ENCODE measurements around the gene SYTL3.
"Not testable (repeated sequence)": the region's sequence is repeated elsewhere in the genome, so short reads cannot be mapped to it uniquely, and the experiment has no call there.

SYTL3 gene

GRCh38 chr6:158662607-158662953, 12.7 kb downstream of the SYTL3 start:
- DNase-seq (ENCODE audit: low read depth, low spot score) = no peak

DNA sequence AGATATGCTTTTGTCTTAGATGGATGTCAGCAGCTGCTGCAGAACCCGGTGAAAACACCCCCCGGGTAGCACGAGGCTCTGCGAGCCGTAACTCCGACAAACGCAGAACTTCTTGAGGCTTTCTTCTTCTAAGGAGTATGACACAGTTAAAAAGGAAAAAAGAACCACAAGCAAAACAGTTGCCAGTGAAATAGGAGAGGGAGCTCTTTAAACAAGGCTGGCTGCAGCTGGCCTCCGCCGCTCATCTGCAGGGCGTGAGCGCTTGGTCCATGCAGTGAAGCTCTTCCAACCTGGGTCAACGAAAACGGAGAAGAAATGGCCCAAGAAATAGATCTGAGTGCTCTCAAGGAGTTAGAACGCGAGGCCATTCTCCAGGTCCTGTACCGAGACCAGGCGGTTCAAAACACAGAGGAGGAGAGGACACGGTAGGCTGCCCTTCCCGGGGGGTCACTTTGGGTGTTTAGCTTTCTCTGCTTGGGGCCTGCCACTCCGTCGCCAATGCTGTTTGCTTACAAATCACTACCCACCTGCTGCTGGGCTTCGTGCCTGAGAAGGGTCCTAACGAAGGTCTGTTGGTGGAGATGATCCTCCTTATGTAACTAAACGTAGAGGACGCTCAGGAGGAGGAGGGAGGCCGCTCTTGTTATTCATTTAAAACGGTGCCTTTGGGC, 13.2 kb downstream of the SYTL3 start:
- peak; percentile 63 for DNase-seq (ENCODE audit: low read depth, low spot score)

GRCh38 chr6:158663625-158664165, 13.8 kb downstream of the SYTL3 start:
- DNase-seq (ENCODE audit: low read depth, low spot score) = peak; percentile 75

DNA sequence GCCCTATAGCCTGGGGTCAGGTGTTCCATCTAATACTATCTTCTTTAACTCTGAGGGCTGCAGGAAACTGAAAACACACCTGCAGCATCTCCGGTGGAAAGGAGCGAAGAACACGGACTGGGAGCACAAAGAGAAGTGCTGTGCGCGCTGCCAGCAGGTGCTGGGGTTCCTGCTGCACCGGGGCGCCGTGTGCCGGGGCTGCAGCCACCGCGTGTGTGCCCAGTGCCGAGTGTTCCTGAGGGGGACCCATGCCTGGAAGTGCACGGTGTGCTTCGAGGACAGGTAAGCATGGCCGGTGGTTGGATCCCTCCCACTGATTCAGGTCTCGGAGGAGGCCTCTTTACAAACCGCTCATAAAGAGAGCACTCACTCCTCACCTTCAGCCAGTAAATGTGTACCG, 15.5 kb downstream of the SYTL3 start:
- DNase-seq (ENCODE audit: low read depth, low spot score) = no peak

- DNase-seq (ENCODE audit: low read depth, low spot score) = peak; percentile 56
Measured at GRCh38 chr6:158666628-158667359, 16.9 kb downstream of the SYTL3 start.

DNA sequence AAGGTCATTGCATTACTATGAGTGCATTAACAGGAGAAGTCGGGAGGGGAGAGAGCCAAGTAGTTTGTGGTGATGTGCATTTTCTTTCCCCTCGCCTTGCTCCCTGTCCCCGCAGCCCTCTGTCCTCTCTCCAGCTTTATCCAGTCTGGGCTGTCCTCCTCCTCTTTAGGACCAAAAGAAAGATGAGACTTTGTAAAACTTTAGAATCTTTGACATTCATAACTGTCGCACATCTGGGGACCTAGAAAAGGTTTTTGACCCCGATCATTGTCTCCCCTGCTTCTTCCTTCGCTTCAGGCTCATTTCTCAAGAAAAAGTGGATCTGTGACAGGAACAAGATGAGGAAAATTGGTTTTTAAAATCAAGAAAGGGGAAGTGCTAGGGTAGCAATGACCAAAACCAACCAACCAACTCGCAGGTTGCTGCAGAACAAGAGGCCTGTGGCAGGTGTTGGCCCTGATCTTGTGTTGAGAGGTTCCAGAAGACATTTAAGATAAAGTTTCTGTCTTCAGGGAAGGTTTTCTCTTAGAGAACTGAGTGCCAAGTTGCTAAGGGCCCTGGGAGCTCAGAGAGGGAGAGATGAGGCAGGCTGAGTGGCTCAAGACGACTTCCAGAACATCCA, 17.6 kb downstream of the SYTL3 start:
- DNase-seq (ENCODE audit: low read depth, low spot score) = no peak

GRCh38 chr6:158668707-158669103, 18.9 kb downstream of the SYTL3 start:
- DNase-seq (ENCODE audit: low read depth, low spot score) = no peak

DNA sequence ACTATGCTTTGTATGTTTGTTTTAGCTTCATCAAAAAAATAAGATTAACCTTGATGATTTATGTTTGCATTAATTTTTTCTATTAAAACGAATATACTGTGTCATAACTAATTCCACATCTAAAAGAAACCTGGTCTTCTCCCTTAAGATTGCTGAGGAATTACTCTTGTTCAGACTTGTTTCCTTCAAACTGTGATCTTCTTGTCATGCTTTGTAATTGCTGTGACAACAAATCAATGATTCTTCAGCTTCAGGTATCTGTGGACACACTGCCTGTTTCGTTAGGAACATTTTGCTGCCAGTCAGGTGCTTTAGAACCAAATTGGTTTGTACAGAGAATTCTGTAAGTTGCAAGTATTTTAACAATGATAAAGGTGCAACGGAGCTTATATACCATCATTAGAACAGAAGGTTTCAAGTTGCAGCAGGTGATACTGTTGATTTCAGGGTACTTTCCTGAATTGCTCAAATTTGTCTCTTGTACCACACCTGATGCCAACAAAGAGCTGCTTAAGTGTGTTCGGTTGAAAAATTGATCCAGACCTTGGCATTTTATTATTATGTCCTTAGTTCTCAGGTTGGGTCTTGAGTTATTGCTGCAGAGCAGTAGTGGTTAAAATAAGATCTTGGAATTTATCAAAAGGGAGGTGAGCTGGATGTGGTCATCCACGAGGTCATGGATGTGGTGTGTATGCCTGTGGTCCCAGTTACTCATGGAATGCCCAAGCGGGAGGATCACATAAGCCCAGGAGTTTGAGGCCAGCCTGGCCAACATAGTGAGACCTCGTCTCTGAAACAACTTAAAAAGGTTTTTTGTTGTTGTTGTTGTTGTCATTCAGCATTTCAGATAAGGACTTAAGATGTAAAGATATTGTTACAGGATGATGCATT, 19.5 kb downstream of the SYTL3 start:
- DNase-seq (ENCODE audit: low read depth, low spot score) = no peak

- not testable (repeated sequence) for DNase-seq (ENCODE audit: low read depth, low spot score)
Measured at GRCh38 chr6:158672119-158672518, 22.3 kb downstream of the SYTL3 start.

GRCh38 chr6:158672726-158673125, 22.9 kb downstream of the SYTL3 start:
- DNase-seq (ENCODE audit: low read depth, low spot score) = no peak

DNA sequence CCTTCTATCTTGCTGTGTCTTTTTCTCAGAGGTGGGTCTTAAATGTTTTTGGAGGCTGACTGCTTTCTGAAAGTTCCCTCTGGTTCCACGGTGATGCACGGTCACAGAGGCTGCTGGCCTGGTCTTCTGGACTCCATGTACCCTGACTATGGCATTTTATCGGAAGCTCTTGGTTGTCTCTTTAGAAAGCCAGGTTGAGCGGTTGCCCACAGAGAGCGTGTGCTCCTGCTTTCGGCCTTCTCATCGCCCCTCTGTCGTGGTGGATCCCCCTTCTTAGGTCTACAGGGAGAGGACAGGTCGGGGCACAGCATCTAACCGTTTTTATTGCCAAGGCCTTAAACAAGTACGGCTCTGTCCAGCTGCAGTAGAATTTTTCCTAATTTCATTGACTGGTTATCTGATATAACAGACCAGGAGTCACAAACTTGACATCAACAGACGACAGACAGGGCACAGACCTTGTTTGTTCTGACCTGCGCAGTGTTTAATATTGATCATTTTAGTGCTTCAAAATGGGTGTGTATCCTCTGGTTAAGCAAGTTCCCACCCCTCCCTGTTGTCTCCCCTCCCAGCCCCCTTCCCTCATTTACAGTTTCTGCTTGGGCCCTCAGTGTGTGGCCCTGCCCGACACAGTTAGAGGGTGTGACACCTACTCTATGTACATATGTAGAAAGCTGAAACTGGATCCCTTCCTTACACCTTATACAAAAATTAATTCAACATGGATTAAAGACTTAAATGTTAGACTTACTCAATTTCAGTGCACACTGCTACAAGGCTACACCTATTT, 24.7 kb downstream of the SYTL3 start:
- DNase-seq (ENCODE audit: low read depth, low spot score) = no peak

DNA sequence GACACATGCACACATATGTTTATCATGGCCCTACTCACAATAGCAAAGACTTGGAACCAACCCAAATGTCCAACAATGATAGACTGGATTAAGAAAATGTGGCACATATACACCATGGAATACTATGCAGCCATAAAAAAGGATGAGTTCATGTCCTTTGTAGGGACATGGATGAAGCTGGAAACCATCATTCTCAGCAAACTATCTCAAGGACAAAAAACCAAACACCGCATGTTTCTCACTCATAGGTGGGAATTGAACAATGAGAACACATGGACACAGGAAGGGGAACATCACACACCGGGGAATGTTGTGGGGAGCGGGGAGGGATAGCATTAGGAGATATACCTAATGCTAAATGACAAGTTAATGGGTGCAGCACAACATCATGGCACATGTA, 27.2 kb downstream of the SYTL3 start:
- not testable (repeated sequence) for DNase-seq (ENCODE audit: low read depth, low spot score)

- no peak for DNase-seq (ENCODE audit: low read depth, low spot score)
Measured at GRCh38 chr6:158677906-158678578, 28.2 kb downstream of the SYTL3 start.

GRCh38 chr6:158680015-158680414, 30.2 kb downstream of the SYTL3 start:
- no peak for DNase-seq (ENCODE audit: low read depth, low spot score)

DNA sequence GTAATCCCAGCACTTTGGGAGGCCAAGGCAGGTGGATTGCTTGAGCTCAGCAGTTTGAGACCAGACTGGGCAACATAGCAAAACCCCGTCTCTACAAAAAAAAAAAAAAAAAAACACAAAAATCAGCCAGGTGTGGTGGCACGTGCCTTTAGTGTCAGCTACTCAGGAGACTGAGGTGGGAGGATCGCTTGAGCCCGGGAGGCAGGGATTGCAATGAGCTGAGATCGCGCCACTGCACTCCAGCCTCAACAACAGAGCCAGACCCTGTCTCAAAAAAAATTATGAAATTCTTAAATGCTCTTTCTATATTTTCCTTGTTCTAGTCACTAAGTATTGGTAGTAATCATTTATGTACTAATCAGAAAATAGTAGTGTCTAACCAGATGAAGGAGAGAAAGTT, 30.6 kb downstream of the SYTL3 start:
- no peak for DNase-seq (ENCODE audit: low read depth, low spot score)

DNA sequence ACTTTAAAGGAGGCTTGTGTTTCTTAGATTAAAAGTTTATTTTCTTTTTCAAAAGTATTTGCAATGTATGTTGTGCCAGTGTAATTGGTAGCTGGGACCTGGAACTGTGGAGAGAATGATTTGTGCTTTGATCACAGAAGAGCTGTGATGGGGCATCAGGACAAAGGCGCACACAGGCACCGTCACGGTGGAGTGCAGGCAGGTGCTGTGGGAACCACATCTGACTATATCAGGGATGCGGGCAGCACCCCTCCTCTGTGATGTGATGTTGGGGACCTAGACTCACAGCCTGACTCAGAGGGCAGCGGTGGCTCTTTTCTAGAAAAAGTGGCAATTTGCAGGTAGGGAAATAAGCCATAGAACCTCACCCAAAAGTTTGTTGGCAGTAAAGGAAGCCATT, 34.5 kb downstream of the SYTL3 start:
- DNase-seq (ENCODE audit: low read depth, low spot score) = no peak

GRCh38 chr6:158684745-158685324, 35.0 kb downstream of the SYTL3 start:
- DNase-seq (ENCODE audit: low read depth, low spot score) = no peak

GRCh38 chr6:158686311-158686710, 36.5 kb downstream of the SYTL3 start:
- DNase-seq (ENCODE audit: low read depth, low spot score) = no peak

- DNase-seq (ENCODE audit: low read depth, low spot score) = no peak
Measured at GRCh38 chr6:158686791-158687381, 37.0 kb downstream of the SYTL3 start.

- no peak for DNase-seq (ENCODE audit: low read depth, low spot score)
Measured at GRCh38 chr6:158687506-158687905, 37.7 kb downstream of the SYTL3 start.

Data from ELF-1 (cell line).